Measurements from ENCODE around the gene SLFNL1. TPM values are rescaled to one million over a fixed set of nuclear protein-coding genes. Genes with fewer than 3 reads are reported as not detected.

Gene SLFNL1
- total RNA-seq, 1 donor from 2014 or later, result 0.16 TPM

- H3K27ac ChIP-seq (replicated peaks), result peak overlapping the region; percentile 47
- intact Hi-C loops (cut with micrococcal nuclease), result no loop called here
- TF ChIP-seq, protein P1, sequence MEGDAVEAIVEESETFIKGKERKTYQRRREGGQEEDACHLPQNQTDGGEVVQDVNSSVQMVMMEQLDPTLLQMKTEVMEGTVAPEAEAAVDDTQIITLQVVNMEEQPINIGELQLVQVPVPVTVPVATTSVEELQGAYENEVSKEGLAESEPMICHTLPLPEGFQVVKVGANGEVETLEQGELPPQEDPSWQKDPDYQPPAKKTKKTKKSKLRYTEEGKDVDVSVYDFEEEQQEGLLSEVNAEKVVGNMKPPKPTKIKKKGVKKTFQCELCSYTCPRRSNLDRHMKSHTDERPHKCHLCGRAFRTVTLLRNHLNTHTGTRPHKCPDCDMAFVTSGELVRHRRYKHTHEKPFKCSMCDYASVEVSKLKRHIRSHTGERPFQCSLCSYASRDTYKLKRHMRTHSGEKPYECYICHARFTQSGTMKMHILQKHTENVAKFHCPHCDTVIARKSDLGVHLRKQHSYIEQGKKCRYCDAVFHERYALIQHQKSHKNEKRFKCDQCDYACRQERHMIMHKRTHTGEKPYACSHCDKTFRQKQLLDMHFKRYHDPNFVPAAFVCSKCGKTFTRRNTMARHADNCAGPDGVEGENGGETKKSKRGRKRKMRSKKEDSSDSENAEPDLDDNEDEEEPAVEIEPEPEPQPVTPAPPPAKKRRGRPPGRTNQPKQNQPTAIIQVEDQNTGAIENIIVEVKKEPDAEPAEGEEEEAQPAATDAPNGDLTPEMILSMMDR (IDR thresholded peaks at IDR 0.05; ENCODE audit: borderline replicate concordance), result no peak
- DNase-seq, result no peak
- H3K36me3 ChIP-seq, result peaks cover 60% of the 10 kb centered on the region
- H3K4me1 ChIP-seq, result peaks cover 38% of the 10 kb centered on the region
- no peak overlapping the region for H3K4me3 ChIP-seq
- no peaks in the 10 kb centered on the region for H3K27me3 ChIP-seq (ENCODE audit: low read depth)
- H3K9me3 ChIP-seq (replicated peaks), result no peaks in the 10 kb centered on the region
These were observed 34.6 kb downstream of the SLFNL1 start for GRCh38 chr1:40986956-40987355.

- peaks cover 54% of the 10 kb centered on the region for H3K36me3 ChIP-seq
- H3K4me1 ChIP-seq, result peaks cover 41% of the 10 kb centered on the region
- H3K27me3 ChIP-seq (ENCODE audit: low read depth), result no peaks in the 10 kb centered on the region
- H3K27ac ChIP-seq (replicated peaks), result peak overlapping the region; percentile 47
- TF ChIP-seq, protein P1 (IDR thresholded peaks at IDR 0.05; ENCODE audit: borderline replicate concordance), result no peak
- DNase-seq, result no peak
- no peaks in the 10 kb centered on the region for H3K9me3 ChIP-seq (replicated peaks)
- intact Hi-C loops (cut with micrococcal nuclease), result no loop called here
- H3K4me3 ChIP-seq, result no peak overlapping the region
These were observed 35.2 kb downstream of the SLFNL1 start for GRCh38 chr1:40986328-40986783.

GRCh38 chr1:40985875-40986274 is 35.6 kb downstream of the SLFNL1 start:
- Histone ChIP-seq H3K4me3 (no peak overlapping the region), H3K27me3 (ENCODE audit: low read depth) (no peaks in the 10 kb centered on the region), H3K27ac (replicated peaks) (no peak overlapping the region), H3K9me3 (replicated peaks) (no peaks in the 10 kb centered on the region), H3K4me1 (peaks cover 46% of the 10 kb centered on the region), H3K36me3 (peaks cover 49% of the 10 kb centered on the region)
- TF ChIP-seq, protein P1 (IDR thresholded peaks at IDR 0.05; ENCODE audit: borderline replicate concordance), result no peak
- intact Hi-C loops (cut with micrococcal nuclease), result no loop called here
- DNase-seq, result no peak

DNA sequence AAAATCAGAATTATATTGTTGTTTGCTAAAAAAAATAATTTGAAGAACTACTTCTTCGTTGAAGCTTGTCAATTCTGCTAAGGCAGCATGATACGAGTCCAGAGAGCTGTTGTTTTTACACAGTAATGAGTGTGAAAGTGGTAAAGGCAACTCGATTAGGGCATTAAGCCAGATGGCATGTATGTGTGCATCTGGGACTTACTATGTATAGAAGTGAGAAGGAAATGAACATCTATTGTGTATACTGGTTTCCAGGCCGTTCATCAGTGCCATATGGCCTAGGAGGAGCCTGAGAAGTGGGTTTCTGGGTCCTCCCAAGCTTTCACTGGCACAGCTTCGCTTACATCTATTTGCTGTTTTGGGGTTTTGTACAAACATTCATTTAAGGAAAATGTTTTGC is 36.4 kb downstream of the SLFNL1 start:
- Histone ChIP-seq H3K4me3 (no peak overlapping the region), H3K9me3 (replicated peaks) (no peaks in the 10 kb centered on the region), H3K4me1 (peaks cover 53% of the 10 kb centered on the region), H3K36me3 (peaks cover 42% of the 10 kb centered on the region), H3K27ac (replicated peaks) (peak overlapping the region; percentile 11), H3K27me3 (ENCODE audit: low read depth) (no peaks in the 10 kb centered on the region)
- intact Hi-C loops (cut with micrococcal nuclease), result no loop called here
- no peak for DNase-seq
- TF ChIP-seq, protein P1 (IDR thresholded peaks at IDR 0.05; ENCODE audit: borderline replicate concordance), result no peak

DNA sequence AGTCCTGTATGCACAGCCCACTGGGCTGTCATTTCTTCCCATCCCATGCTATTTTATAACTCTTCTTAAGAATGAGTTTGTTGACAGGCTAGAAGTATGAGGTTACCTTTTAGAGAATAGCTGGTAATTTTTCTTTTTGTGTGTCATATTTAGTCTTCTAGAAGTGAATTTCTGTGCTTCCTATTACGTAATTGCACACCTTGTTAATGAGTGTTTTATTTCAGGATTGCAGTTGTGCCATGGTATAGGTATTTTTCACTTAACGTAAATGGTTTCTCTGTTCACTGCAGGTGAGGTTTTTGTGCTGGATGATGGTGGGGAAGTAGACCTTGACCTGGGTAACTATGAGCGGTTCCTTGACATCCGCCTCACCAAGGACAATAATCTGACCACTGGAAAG is 37.0 kb downstream of the SLFNL1 start:
- DNase-seq, result no peak
- Histone ChIP-seq H3K27me3 (ENCODE audit: low read depth) (no peaks in the 10 kb centered on the region), H3K9me3 (replicated peaks) (no peaks in the 10 kb centered on the region), H3K4me3 (no peak overlapping the region), H3K27ac (replicated peaks) (no peak overlapping the region), H3K4me1 (peaks cover 57% of the 10 kb centered on the region), H3K36me3 (peaks cover 37% of the 10 kb centered on the region)
- TF ChIP-seq, protein P1 (IDR thresholded peaks at IDR 0.05; ENCODE audit: borderline replicate concordance), result no peak
- intact Hi-C loops (cut with micrococcal nuclease), result no loop called here
